GM19468 (cell line): ENCODE results near the gene RARRES2.
"Not testable (repeated sequence)": the region's sequence is repeated elsewhere in the genome, so short reads cannot be mapped to it uniquely, and the experiment has no call there.

Source experiments
- ATAC-seq: cut with Tn5 transposase; IDR thresholded peaks from one replicate; pipeline ENCODE4 v1.9.1; 2021; ENCODE audit warnings: mild to moderate bottlenecking, moderate library complexity, moderate number of reproducible peaks; ENCODE audit not compliant: unreplicated experiment; ENCODE audit errors: extremely low read depth

The RARRES2 gene

GRCh38 chr7:150341263-150342120, at the start of gene RARRES2:
TSS of gene RARRES2 (minus strand) at chr7:150341629. CDS start at chr7:150340609, 1,020 bp downstream.
- no peak for ATAC-seq

- ATAC-seq, result no peak
These were observed 48.8 kb upstream of the RARRES2 start for GRCh38 chr7:150390205-150390604.

DNA sequence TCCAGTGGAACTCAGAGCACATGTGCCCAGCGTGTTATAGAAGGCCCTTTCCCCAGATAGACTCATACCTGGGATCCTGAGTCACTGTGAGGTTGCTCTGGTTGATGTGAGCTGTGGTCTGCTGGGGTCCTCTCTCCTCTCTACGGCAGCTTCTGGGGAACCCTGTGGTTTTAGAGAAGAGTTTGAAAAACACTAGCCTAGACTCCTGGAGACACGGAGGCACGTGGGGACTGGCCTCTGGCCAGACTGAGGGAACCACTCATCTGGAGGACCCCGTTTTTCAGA, 48.0 kb upstream of the RARRES2 start:
- no peak for ATAC-seq

- ATAC-seq, result no peak
These were observed 47.5 kb upstream of the RARRES2 start for GRCh38 chr7:150388709-150389531.

GRCh38 chr7:150388306-150388705, 46.9 kb upstream of the RARRES2 start:
- ATAC-seq, result no peak

DNA sequence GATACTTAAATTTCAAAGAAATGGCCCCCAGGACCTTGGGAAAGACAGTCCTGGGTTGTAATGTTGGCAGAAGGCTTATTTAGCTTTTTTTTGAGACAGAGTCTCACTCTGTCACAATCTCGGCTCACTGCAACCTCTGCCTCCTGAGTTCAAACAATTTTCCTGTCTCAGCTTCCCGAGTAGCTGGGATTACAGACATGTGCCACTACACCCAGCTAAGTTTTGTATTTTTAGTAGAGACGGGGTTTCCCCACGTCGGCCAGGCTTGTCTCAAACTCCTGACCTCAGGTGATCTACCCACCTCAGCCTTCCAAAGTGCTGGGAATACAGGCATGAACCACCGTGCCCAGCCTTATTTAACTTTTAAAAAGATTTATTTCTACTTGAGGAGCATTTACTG, 44.5 kb upstream of the RARRES2 start:
- ATAC-seq, result not testable (repeated sequence)

- no peak for ATAC-seq
These were observed 43.9 kb upstream of the RARRES2 start for GRCh38 chr7:150385302-150385723.

DNA sequence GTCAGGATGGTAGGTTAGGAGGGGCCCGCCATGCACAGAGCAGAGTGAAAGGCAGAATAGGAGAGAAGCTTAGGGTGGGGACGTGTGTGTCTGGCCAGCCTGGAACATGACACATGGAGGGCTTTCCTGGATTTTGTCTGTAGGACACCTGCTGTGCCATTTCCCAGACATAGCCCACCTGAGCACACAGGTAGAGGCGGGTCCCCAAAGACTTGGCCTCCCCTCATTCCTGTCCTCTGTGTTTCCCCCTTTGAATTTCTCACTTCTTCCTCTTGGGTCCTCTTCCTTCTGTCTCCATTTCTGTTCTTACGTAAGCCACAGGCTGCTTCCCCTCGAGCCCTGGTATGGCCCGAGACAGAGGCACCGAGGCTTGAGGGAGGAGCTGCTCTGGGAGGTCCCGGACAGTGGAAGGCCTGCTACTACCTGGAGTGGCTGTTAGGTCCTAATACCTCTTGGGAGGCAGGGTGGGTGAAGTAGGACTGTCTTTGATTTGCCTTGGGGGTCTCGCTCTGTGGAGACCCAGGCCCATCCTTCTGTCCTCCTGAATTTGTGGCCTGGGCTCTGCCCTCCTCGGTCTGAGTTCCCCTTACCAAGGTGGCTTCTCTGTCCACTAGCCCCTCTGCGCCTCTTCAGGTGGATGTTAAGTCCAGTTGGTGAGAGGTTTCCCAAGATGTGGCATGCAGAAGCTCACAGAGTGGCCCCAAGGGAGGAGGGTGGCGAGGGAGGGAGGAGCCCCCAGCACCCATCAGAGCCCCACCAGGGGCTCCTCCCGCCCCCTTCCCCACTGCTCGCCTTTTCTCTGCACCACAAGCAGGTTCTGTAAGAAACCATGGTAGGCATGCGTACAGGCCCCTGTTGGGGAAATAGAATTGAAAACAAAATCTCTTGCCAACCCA, 43.2 kb upstream of the RARRES2 start:
- no peak for ATAC-seq

DNA sequence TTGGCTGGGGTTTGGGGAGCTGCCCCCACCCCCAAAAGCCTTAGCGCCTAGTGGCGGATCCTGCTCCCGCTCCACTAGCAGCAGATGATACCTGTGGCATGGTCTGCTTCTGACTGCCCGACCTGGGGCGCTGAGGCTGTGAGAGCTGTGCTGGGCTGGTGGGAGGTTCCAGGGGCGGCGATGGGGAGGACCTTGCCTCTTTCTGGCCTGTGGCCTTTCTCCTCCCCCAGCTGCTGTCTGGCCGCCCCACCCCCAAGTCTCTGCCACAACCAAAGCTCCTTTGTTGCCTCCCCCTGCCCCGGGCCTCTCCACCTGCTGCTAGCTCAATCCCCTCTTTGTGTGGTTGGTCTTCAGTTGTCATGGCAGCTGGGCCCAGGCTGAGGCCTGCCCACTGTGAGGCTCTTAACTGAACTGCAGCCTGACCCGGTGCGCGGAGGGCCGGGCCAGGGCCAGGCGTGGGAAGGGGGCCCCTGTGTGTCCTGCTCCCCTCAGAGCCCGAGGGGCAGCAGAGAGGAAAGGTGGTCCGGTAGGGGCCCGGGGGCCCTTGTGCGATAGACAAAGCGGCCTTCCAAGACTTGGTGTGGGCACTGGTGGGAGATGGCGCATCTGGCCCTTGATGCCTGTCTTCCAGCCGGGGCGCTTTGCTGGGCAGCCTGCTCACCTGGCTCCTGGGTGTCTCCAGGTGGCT, 42.4 kb upstream of the RARRES2 start:
- no peak for ATAC-seq

DNA sequence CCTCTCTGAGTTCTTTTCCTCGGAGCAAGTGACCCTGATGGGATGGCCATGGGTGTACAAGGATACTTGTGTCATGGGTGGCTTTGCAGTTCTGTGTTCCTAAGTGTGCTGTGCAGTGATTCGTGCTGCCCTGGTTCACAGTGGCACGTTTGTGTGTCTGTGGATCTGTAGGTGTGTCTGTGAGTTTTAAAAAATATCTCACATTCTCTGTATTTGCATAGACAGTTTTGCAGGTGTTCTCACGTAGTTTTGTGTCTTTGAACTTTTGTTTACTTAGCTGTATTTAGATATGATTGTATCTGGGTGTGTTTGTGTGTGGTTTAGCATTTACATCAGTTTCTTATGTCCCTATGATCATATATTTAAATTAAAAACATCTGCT, 41.4 kb upstream of the RARRES2 start:
- no peak for ATAC-seq

- no peak for ATAC-seq
These were observed 40.9 kb upstream of the RARRES2 start for GRCh38 chr7:150382123-150382843.

DNA sequence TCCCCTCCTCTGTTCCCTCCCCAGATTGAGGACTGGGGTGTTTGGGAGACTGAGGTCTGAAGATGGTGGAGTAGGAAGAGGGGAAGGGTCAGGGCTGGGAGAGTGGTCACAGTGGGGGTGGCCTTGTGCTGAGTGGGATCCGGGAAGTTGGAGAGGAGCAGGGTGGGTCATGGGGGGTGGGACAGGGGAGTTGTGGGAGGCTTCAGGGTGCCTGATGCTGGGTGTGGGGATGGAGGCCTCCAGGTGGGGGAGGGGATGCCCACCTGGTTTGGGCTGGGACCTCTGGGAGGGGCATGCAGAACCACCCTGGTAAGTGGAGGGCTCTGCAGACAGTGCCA, 40.3 kb upstream of the RARRES2 start:
- no peak for ATAC-seq

DNA sequence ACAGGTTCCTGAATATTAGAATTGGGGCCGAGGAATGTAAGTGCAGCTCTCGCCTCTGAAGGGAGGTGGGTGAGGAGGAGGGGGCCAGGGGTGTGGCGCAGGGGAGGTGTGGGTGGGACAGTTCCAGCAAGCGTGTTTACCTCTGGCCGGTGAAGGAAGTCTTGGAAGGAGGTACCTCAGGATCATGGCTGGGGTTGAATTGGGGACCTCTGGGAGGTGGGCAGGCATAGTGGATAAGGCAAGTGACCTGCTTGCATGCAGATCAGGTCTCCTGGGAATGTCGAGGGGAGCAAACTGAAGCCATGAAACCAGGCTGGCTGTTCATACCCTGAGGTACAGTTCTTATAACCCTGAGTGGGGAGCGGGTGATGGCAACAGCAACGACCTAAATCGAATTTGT, 39.7 kb upstream of the RARRES2 start:
- no peak for ATAC-seq

GRCh38 chr7:150380463-150380862, 39.0 kb upstream of the RARRES2 start:
- ATAC-seq, result no peak

DNA sequence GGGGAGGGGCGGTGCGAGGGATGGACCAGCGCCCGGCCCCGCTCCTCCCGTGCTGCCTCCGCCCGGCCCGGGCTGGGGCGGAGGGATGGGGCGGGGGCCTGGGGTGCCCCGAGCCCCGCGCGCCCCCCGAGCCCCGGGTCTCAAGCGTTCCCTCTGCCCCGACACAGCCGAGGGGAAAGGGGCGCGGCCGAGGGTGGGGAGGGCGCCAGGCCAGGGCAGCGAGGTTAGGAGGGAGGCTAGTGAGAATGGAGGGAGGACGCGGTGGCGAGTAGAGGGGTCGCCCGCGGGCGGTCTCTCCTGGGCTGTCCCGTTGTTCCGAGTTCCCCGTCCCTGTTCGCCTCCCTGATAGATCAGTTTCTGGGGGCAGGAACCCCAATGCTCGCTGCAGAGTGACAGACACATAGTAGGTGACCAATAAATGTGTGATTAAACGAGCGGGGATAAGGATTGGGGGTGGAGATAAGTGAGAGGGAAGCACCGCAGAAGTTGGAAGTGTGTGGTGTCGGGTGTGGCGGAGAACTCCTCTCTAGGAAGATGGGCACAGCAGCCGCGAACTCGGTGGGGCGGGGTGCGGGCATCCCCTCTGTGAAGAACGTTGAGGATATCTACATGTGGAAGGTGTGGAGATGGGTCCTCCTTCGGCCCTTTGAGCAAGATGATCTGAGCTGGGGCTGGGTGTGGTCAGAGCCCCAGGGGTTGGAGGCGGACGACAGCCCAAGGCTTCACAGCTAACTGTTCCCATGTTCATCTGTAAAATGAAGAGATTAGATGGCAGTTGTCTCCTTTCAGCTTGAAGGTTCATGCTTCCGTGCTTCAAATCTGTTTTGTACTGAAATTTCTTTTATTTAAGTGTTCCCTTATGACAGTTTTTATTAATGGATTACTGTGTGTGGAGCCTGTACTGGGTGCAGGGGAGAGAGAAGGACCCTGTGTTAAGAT, 38.3 kb upstream of the RARRES2 start:
- no peak for ATAC-seq

DNA sequence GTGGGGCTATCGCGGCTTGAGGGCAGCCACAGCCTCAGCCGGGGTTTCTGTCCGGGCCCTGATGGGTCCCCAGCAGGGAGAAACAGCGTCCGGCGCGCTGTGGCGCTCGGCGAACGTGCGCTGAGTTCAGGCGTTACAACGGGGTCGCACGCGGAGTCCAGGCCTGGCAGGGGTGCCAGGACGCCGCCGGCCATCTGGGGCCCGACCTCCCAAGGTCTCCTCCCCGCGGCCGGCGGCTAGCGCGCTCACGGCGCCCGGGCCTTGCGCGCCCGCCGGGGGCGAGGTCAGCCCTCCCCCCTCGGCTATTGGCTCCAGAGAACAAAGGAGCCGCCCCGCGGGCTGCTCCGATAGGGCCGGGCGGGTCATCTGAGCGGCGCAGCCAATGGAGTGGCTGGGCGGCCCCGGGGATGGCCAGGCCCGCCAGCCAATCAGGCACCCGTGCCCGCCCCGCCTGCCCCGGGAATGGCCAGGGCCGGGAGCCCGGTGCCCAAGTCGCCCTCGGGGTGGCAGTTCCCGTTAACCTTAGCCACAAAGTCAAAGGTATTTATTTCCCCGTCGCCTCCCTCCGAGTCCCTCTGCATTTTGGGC, 37.5 kb upstream of the RARRES2 start, which contains the start of gene ZNF775:
ZNF775 (plus strand) TSS at position 478 of the 588 bp plus-strand sequence. CDS start 9,141 bp downstream, outside the sequence.
- peak; percentile 61 for ATAC-seq

DNA sequence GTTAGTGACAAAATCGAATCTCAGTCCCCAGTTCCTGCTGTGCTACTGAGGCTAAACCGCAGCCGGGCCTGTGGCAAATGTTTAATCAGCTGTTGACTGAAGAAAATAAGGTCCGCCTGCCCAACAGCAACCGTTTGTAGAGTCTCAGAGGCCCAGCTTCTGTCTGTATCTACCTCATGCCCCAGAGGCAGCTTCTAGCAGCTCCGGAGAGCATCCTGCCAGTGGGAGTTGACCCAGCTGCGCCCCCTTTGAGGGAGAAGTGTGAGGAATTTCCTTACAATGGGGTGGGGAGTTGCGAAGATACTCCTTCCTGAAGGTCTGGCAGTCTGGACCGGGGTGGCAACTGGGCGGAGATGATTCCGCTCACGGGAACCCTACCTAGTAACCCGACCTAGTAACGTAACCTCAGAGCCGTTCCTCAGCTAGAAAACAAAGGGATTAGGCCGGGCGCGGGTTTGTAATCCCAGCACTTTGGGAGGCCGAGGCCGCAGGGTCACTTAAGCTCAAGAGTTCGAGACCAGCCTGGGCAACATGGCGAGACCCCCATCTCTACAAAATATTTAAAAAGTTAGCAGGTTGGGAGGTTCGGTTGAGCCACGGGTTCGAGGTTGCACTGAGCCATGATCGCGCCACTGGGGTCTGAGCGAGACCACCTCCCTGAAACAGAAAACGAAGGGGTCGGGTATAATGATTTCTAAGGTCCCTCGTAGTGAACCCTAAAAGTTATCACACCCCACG, 36.9 kb upstream of the RARRES2 start:
- ATAC-seq, result no peak
